LHCN-M2 (cell line): Measurements from ENCODE around the gene SLAMF9. TPM values are rescaled to one million over a fixed set of nuclear protein-coding genes. Genes with fewer than 3 reads are reported as not detected.

Experiments used
- DNase-seq: peaks from one replicate; pipeline ENCODE4 v3.0.0-alpha.2; 2012; ENCODE audit warnings: low read depth
- total RNA-seq: library from RNA; depleted of rRNA; stranded (reverse); fragments of >200 nt; gene quantifications from 2 replicates; pipeline ENCODE4 v1.2.3, GENCODE V29; 2014

SLAMF9 gene
- total RNA-seq, 1 experiment from 2014 or later, result not detected

GRCh38 chr1:159977364-159978106 lies 23.5 kb upstream of the SLAMF9 start:
- DNase-seq, result no peak

DNA sequence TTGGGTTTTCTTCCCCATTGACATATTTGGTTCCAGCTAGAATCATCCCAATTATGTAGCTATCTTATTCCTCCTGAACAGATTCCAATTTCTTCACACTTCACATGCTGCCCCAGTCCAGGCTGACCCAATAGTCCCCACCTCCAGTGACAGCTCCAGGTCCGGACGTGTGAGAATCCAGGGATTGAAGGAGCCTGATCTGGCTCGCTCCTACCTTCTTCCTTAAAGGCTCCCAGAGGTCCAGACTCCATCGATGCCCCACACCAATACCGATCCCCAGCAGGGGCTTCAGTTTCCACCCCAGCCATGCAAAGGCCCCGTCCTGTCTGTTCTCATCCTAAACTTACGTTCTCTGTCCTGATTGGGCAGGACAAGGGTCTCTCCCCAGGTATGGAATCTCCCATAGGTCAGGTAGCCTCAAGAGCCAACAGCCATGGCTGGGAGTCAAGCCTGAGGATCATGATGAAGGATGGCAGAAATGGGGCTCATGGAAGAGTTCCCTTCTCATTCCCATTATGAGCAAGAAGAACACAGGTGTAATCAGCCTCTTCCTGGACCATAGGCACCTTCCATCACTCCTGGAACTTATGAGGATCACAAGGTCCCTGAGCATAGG lies 20.4 kb upstream of the SLAMF9 start:
- DNase-seq, result no peak

- DNase-seq, result no peak
Measured at GRCh38 chr1:159973350-159973940, 19.4 kb upstream of the SLAMF9 start.

GRCh38 chr1:159972443-159973205 lies 18.6 kb upstream of the SLAMF9 start:
- no peak for DNase-seq

DNA sequence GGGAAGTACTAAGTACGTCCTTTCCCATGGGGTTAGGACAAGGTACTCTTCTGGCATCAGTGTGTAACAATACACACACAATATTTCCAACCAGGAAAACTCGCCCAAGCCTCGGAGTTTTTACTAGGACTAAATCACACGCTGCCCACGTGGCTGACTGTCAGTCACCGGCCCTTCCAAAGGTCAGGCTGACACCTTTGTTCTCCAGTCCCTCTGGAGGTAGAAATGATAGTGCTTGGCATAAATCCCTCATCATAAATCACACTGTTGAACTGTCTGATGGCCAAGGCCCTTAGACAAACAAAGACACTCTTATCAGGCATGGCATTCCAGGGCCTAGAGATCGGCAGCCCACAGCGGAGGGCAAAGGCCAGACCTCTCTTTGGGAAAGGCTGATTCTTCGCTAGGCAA lies 16.9 kb upstream of the SLAMF9 start:
- no peak for DNase-seq

DNA sequence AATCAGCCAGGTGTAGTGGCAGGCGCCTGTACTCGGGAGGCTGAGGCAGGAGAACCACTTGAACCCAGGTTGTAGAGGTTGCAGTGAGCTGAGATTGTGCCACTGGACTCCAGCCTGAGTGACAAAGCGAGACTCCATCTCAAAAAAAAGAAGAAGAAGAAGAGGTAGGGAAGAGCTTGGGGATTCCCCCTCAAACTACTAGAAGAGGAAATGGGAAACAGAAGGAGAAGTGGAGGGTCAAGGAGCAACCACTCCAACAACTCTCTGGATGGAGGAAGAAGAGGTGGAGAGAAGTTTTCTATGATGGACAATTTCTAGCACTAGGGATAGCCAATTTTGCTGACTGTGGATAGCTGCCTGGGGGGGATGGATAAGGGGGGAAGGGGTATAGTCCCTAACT lies 14.9 kb upstream of the SLAMF9 start:
- no peak for DNase-seq

DNA sequence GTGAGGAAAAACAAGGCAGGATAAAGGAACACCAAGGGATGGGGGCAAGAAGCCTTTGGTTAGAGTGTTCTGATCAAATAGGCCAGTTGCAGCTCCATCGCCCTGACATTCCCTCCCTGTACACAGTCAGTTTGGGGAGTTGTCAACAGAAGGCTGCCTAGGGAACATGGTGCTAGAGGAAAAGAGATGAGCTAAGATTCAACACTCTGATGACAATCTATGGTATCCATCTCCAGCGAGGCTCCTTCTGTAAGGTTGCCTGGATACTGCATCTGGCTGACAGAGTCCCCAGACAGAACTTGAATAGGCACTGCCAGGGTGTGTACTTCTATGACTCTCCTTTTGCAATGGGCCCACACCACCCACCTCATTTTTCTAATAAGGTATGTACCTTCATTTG lies 11.2 kb upstream of the SLAMF9 start:
- DNase-seq, result no peak

GRCh38 chr1:159964144-159964543 lies 10.1 kb upstream of the SLAMF9 start:
- DNase-seq, result no peak

DNA sequence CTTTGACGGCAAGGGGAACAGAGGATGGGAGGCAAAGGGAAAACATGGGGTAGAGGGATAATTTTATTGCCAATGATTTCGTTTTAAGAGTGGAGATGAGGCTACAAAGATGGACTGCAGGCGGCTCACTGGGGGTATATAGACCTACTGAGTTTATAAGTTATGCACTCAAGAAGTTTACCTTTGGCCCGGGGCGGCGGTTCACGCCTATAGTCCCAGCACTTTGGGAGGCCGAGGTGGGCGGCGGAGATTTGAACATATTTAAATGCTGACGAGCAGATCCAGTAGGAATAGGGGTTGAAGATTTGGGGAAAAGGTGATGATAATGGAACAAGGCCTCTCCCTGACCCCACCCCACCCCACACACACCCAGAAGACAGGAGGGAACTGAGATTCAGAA lies 8.1 kb upstream of the SLAMF9 start:
- DNase-seq, result no peak

DNA sequence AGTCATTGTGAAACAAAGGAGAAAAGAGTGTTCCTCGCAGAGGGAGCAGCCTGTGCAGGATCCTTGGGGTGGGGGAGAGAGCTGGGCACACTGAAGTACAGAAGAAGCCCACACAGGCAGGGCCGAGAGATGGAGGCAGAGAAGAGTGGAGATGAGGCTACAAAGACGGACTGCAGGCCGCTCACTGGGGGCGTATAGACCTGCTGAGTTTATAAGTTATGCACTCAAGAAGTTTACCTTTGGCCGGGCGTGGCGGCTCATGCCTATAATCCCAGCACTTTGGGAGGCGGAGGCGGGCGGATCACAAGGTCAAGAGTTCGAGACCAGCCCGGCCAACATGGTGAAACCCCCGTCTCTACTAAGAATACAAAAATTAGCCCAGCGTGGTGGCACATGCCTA lies 7.6 kb upstream of the SLAMF9 start:
- DNase-seq, result no peak

DNA sequence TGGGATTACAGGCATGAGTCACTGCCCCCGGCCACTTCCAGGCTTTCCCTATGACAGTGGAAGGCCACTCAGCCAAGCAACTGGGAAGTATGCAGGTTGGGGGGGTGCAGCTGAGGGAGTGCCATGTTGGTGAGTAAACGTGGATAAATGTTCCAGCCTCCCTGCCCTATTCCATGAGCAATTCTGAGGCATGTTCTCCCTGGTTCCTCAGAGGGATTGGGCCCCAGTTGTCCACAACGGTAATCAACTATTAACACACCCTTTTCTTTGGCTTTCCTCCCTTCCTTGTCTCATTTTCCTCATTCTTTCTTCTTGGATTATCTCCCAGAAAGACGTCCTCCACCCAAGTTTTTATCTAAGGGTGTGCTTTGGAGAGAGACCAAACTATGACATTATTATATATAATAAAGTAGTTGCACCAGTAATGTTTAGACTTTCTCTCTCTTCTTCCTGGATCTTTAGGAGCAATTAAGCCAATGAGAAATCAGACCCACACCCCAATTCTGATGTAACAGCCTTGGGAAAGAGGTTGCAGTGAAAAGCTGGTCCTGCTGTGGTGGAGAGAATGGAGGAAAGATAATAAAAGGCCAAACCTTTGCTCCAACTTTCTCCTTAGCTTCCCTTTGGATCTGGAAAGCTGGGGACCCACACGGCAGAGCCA lies 6.8 kb upstream of the SLAMF9 start:
- peak; percentile 53 for DNase-seq

DNA sequence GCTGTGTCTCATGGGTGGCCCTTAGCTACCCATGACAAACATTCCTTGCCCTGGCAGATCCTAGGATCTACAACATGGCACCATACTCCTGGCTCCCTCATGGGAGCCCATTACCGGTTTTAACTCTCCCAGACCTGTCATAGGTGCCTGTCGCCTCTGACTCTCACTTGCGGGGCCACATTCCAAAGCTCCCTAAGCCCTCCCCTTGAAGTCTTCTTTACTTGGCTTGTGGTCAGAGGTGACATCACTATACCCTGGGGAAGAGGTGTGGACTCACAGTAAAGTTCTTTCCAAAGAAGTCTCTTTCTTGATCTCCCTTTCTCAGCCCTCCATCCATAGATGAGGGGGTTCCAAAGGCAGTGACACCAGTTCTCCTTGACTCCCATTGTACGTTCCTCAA lies 5.4 kb upstream of the SLAMF9 start:
- no peak for DNase-seq

GRCh38 chr1:159958719-159959380 lies 4.8 kb upstream of the SLAMF9 start:
- no peak for DNase-seq

- no peak for DNase-seq
Measured at GRCh38 chr1:159957824-159958268, 3.8 kb upstream of the SLAMF9 start.

DNA sequence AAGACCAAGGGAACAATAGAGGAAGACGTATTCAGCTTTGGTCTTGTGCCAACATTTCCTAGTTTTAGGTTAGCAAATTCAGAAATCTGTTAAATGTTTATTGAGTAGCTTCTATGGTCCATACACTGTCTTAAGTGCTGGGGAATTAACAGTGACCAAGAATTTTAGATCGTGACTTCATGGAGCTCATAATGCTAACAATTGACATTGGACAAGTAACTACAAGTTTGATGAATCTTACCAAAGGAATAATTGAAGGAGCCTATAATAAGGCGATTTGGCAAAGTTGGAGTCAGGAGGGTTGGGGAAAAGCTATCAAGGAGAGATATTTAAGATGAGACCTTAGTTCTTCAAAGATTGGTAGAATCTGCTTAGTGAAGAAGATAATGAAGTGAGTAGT lies 1.4 kb upstream of the SLAMF9 start:
- no peak for DNase-seq

GRCh38 chr1:159952932-159953331 lies 1.1 kb downstream of the SLAMF9 start:
- no peak for DNase-seq

DNA sequence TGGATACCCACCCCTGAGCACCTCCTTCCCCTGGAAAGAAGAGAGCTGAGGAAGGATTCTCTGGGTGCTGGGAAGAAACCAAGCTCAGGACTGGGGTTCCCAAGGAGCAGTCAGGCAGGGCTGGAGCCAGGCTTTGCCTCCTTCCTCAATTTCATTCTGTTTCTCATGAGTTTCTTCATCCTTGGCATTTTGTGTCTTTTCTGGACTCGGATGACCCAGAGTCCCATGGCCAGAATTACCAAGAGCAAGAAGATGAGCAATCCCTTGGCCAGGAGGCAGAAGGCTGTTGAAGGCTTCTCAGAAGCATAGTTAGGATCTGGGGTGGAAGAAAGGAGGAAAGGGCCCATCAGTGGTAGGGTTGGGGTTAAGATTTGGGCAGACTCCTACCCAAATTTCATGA lies 2.5 kb downstream of the SLAMF9 start:
- no peak for DNase-seq

- no peak for DNase-seq
Measured at GRCh38 chr1:159951016-159951415, 3.0 kb downstream of the SLAMF9 start.

DNA sequence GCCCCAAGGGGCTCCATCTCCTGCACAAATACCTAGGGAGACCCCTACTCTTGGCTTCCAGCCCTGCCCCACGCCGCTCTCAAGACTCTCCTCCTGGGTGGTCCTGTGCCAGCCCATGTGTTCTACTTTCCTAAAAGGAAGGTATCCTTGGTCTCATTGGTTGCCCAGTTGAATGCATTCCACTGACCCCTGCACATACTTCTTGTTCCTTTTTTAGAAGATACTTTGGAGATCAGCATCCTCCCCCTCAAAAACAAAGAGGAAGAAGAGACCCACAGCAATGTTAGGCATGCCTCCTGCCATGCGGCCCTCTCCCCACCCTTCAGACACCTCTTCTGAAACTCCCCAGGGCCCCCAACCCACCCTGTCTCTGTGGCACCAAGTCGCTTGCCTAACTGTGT lies 4.1 kb downstream of the SLAMF9 start:
- no peak for DNase-seq

- DNase-seq, result no peak
Measured at GRCh38 chr1:159949123-159949522, 4.9 kb downstream of the SLAMF9 start.

DNA sequence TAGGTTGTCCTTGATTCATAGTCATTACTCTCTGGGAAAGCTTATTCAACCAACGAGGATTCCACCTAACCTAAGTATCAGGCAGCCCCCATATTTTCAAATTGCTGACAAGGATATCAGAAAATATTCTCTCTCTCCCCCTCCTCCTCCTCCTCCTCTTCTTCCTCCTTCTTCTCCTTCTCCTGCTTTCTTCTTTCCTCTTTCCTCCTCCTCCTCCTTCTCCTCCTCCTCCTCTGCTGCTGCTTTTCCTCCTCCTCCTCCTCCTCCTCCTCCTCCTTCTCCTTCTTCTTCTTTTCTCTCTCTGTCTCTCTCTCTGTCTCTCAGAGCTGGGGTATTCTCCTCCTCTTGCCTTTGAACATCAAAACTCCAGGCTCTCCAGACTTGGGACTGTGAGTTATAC lies 6.1 kb downstream of the SLAMF9 start:
- no peak for DNase-seq
